Activated CD4-positive, alpha-beta T cell treated with anti-CD3 and anti-CD28 coated beads for 36 hours (primary cell): Measurements from ENCODE around the gene SEC16A. TPM values are rescaled to one million over a fixed set of nuclear protein-coding genes. Genes with fewer than 3 reads are reported as not detected.

Experiments used
- ATAC-seq: fragments of 200-7000 bp; cut with Tn5 transposase; one replicate; pipeline ENCODE4 v1.10.0; 2021; ENCODE audit warnings: mild to moderate bottlenecking, moderate library complexity
- CTCF ChIA-PET: fragments of 350-600 bp; sonication (Branson Sonifier 250); formaldehyde crosslinking; loops from one replicate; lab custom pipeline; 2021; ENCODE audit warnings: antibody characterized with exemption; lab: Charles Lee
- POLR2A ChIA-PET: fragments of 350-600 bp; sonication (Branson Sonifier 250); formaldehyde crosslinking; loops from one replicate; lab custom pipeline; 2021; ENCODE audit warnings: antibody characterized with exemption, inconsistent platforms; lab: Charles Lee
- DNase-seq: peaks from one replicate; pipeline ENCODE4 v3.0.0-alpha.2; 2020
- H3K27ac Mint-ChIP-seq: one replicate; pipeline ENCODE4 v1.8.0; 2021; ENCODE audit warnings: mixed read lengths
- H3K27me3 Mint-ChIP-seq: one replicate; pipeline ENCODE4 v1.8.0; 2021; ENCODE audit warnings: mixed read lengths
- H3K36me3 Mint-ChIP-seq: one replicate; pipeline ENCODE4 v1.8.0; 2021; ENCODE audit warnings: low read depth, mixed read lengths
- H3K4me1 Mint-ChIP-seq: one replicate; pipeline ENCODE4 v1.8.0; 2021; ENCODE audit warnings: mixed read lengths
- H3K4me3 Mint-ChIP-seq: one replicate; pipeline ENCODE4 v1.8.0; 2021; ENCODE audit warnings: mild to moderate bottlenecking, moderate library complexity, mixed read lengths
- H3K9me3 Mint-ChIP-seq: one replicate; pipeline ENCODE4 v1.8.0; 2021; ENCODE audit warnings: low read depth, mixed read lengths
- intact Hi-C, 2 experiments: fragments of 100-400 bp; cut with DNase I in 1 of 2; cut with micrococcal nuclease in 1 of 2; formaldehyde crosslinking; loops; one replicate each; pipeline versions ENCODE4 v1.14.2 to v1.15.1; 2022 to 2024; cut with DNase I, micrococcal nuclease
- microRNA-seq: library from miRNA; unstranded; fragments of <30 nt; microRNA quantifications from one replicate; pipeline ENCODE4 v1.2.0, GENCODE V29; 2021; ENCODE audit warnings: borderline replicate concordance
- total RNA-seq, 2 experiments: library from RNA; stranded (reverse); gene quantifications; one replicate each; pipeline ENCODE4 v1.2.3, GENCODE V29; 2021

The SEC16A gene
- total RNA-seq, 2 experiments from 2014 or later, result 62.7 TPM

DNA sequence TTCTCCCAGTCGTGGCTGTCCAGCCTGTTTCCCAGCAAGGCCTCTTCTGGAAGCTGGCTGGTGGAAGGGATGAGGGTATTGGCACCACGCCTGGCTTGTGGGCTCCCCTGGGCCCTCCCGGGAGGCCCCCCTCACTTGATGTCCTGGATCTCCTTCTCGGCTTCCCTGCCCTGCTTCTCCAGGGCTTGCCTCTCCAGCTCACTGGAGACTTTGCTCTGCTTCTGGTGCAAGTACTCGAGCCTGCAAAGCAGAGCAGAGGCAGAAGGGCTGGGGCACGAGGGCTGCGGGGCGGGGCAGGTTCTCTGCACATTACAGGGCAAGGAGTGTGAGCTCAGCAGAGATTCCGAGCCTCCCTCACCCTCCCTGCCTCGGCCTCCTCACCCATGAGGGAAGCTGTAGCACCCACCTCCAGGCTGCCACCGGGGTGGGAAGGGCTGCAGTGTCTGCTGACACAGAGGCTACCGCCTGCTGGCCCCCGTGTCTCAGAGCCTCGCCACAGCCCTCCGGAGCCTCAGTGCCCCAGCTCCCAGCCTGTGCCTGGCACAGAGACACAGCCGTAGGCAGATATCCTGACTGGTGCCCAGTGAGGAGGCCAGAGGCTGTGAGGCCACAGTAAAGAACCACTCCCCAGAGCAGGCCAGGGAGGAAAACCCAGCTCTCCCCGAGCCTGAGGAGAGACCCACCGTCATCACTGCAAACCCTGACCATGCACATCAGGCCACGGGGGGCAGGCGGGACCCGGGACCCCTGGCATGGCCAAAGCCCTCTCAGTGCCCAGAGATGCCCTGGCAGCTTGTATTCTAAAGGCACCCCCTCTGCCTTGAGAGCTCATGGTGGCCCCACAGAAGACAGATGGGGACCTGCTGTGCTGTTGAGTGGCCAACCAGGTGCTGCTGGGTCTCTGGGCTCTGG is 90.0 kb downstream of the SEC16A start:
- intact Hi-C loops, result no loop called here
- no peak overlapping the region for H3K27ac Mint-ChIP-seq
- no peaks in the 10 kb centered on the region for H3K27me3 Mint-ChIP-seq
- POLR2A ChIA-PET, result no interaction called here
- ATAC-seq, result no peak
- CTCF ChIA-PET, result no interaction called here
- H3K9me3 Mint-ChIP-seq, result no peaks in the 10 kb centered on the region
- DNase-seq, result no peak
- H3K36me3 Mint-ChIP-seq, result peaks cover 47% of the 10 kb centered on the region
- H3K4me1 Mint-ChIP-seq, result no peaks in the 10 kb centered on the region
- no peak overlapping the region for H3K4me3 Mint-ChIP-seq

DNA sequence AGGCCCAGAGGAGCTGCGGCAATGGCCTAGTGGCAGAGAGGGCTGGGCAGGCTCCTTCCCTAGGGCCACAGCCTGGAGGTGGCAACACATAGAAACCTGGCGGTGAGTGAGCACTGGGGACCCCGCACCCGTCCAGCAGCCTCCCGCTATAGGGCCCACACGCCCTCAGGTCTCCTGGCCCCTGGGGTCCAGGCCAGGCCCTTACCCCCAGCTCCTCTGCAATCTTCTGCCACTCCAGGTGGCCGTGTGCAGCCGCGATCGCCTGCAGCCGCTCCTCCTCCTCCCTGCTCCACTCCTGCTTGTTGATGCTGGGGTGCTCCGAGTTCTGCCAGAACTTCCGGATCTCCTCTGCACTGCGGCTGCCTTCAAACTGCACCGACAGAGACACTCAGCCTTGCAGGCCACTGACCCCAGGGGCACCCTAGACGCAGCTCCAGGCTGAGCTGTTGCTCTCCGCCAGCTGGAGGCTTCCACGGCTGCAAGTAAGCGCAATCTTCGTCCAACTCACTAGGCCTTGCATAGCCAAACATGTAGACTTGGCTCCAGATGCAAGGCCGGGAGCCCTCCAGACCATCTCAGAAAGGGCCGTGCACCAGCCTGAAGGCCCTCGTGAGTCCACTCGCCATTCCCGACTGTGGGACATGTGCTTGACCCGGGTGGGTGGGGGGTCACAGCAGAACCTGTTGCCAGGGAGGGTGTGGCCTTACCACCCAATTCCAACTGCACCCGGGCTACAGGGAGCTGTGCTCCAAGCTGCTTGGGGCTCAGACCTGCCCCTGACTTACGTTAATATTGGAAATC is 90.9 kb downstream of the SEC16A start:
- no peak for ATAC-seq

More for the DNA sequence above, 90.9 kb downstream of the SEC16A start:
- no peaks in the 10 kb centered on the region for H3K27me3 Mint-ChIP-seq
- DNase-seq, result no peak
- no peaks in the 10 kb centered on the region for H3K4me1 Mint-ChIP-seq
- ChIA-PET POLR2A (no interaction called here), CTCF (no interaction called here)
- H3K36me3 Mint-ChIP-seq, result peaks cover 52% of the 10 kb centered on the region
- intact Hi-C loops, result no loop called here
- no peak overlapping the region for H3K27ac Mint-ChIP-seq
- H3K9me3 Mint-ChIP-seq, result no peaks in the 10 kb centered on the region
- H3K4me3 Mint-ChIP-seq, result no peak overlapping the region

Small RNAs within 50 kb of the gene (microRNA-seq; reads per million reads assigned to microRNA genes)
- gene MIR4673, result not detected

Other genes starting within 250 kb of the SEC16A start
- 10 to 100 TPM; 18.1 to 21.2 TPM for gene QSOX2, start 237.2 kb downstream of the SEC16A start, total RNA-seq
- gene CCDC187, start 178.9 kb downstream of the SEC16A start, total RNA-seq, result under 1 TPM in 1 of 2 experiments, not detected in 1; 0.05 TPM
- gene GPSM1, start 155.5 kb downstream of the SEC16A start, total RNA-seq, result 10 to 100 TPM in 1 of 2 experiments, 1 to 10 TPM in 1; 9.6 to 10.8 TPM
- gene DNLZ, start 119.3 kb downstream of the SEC16A start, total RNA-seq, result 10 to 100 TPM; 11.7 to 12.8 TPM
- 1 to 10 TPM in 1 of 2 experiments, under 1 TPM in 1; 0.98 to 1.1 TPM for gene CARD9, start 109.4 kb downstream of the SEC16A start, total RNA-seq
- 10 to 100 TPM; 12.4 to 16.8 TPM for gene SNAPC4, start 82.9 kb downstream of the SEC16A start, total RNA-seq
- 10 to 100 TPM; 57.2 to 67.7 TPM for gene ENTR1, start 72.4 kb downstream of the SEC16A start, total RNA-seq
- 100 to 1,000 TPM in 1 of 2 experiments, 10 to 100 TPM in 1; 88.0 to 113 TPM for gene PMPCA, start 72.4 kb downstream of the SEC16A start, total RNA-seq
- gene INPP5E, start 43.2 kb downstream of the SEC16A start, total RNA-seq, result 10 to 100 TPM; 13.5 to 14.1 TPM
- gene NOTCH1, start 63.0 kb upstream of the SEC16A start, total RNA-seq, result 10 to 100 TPM; 70.0 to 79.4 TPM
- gene EGFL7, start 179.9 kb upstream of the SEC16A start, total RNA-seq, result 1 to 10 TPM; 1.2 to 1.4 TPM
- gene AGPAT2, start 204.4 kb upstream of the SEC16A start, total RNA-seq, result 10 to 100 TPM in 1 of 2 experiments, 1 to 10 TPM in 1; 9.0 to 10.4 TPM
- gene DIPK1B, start 229.5 kb upstream of the SEC16A start, total RNA-seq, result under 1 TPM; 0.21 to 0.25 TPM